Stimulated activated naive CD8-positive, alpha-beta T cell treated with anti-CD3 and anti-CD28 coated beads, Interleukin-15, Interleukin-2, amounts not matched to agents 100 U/mL and 50 U/mL, for 24 hours (primary cell): ENCODE results near the gene L3MBTL4.
"Not testable (repeated sequence)": the region's sequence is repeated elsewhere in the genome, so short reads cannot be mapped to it uniquely, and the experiment has no call there.

Experiments
- ATAC-seq: fragments of 150-1000 bp; cut with Tn5 transposase; one replicate; pipeline ENCODE4 v1.10.0; 2021
- DNase-seq: peaks from one replicate; pipeline ENCODE4 v3.0.0; 2021

Gene L3MBTL4

DNA sequence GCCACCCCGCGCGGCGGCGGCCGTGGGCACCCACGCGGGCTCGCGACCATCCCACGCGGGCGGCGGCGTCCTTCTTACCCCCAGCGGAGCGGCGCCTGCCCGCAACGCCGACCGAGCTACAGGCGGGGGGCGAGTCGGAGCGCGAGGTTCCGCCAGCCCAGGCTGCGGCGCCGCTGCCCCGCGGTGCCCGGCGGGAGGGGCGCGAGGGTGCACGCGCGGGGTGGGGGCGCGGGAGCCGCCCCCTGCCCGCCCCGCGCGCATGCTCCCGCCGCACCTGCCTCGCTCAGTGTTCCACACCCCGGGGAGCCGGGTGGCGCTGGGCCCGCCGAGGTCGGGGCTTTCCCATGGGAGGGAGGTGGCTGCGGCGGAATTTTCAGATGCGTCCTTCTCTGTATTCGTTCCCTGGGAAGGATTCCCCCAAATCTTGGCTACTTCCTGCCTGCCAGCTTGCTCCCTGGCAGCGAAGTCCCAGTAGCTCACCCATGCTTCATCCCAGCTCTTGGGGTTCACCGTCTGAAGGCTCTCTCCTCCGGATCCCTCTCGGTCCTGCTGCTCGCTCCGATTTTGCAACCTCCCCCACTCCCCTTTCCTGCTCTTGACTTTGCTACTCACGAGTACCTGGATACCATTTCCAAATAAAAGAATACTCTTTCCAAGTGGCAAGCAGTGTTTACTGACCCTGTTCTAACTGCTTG, at the start of gene L3MBTL4:
TSS of gene L3MBTL4 (minus strand) at position 189 of the 695 bp plus-strand sequence. CDS start 103,286 bp downstream, outside the sequence.
- peak; percentile 30 for DNase-seq
- peak; percentile 29 for ATAC-seq

DNA sequence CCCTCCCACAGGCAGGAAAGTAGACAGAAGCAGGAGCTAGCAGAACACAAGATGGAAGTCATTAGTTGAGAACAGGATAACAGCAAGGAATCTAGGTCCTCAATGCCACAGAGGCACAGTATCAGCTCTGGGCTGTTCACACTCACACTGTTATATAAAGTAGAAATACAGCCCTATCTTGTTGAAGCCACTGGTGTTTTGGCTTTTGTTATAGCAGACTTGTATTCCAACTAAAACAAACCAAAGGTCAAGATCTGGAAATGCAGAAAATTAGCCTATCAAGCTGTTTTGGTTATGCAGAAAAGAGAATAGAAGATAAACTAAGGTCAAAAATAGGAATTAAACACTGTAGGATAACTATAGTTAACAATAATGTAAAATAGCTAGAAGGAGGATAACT, 37.5 kb upstream of the L3MBTL4 start:
- DNase-seq (no peak), ATAC-seq (no peak)

DNA sequence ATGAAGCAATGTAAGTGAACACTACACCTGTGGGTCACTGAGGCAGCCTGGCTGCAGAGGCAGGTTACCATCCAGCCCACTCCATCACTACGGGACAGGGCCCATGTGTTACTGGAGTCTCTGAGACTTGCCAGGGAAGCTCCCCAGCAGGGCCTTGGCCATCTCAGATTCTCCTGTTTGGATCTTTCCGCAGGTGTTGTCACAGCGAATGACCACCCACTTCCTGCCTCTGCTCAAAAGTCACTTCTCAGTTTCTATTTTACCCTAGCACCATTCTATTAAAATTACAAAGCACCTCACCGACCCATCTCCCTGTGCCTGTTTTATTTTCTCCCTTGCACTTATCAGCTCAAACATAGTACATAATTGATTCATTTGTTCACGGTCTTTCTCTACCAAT, 34.5 kb upstream of the L3MBTL4 start:
- ATAC-seq (no peak), DNase-seq (no peak)

DNA sequence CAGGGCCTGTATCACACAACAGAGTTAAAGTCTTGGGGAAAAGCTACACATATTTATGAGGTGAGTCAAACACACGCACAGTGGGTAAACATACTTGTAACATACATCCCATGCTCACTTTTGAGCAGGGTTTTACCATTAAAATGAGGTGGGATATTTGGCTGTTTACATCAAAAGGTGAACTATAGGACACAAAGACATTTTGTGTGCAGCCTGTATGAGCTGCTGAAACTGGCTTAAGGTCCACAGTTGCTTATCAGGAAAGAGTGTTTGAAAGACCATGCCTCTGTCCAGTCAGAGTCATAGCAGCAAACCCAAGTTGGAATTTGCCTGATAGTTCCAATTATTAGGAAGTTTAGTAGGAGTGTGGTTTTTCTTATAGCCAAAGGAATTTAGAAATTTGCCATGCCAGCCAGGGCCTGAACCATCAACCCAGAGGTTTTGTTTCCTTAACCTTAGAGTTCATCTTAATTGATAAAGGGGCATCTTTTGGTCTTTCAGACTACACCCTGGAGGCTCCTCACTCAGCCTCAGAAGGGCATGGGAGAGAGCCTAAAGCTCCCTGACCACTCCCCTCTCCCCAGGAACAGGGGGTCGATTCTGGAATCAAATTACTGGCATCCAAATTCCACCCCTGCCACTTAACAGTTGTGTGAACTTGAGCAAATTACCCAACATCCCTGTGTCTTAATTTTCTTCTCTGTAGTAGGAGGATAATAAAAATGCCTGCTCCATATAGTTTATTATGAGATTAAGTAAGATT, 29.9 kb upstream of the L3MBTL4 start:
- DNase-seq (no peak), ATAC-seq (no peak)

DNA sequence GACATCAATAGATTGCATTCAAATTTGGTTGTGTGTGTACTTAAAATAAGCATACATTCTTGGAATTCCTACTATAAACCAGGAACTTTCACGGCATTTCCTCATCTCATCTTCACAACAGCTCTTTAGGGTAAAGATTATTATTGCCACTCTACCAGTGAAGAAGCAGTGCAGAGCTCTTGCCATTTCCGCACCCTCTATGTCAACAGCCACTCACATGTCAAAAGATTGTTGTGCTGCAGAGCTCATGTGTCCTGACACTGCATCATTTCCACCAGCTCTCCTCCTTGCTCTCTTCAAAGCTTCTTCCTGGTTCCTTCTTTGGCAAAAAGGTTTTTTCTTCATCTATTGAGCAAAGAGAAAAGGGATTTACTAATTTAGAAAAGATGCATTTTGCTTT, 26.5 kb upstream of the L3MBTL4 start:
- ATAC-seq (no peak), DNase-seq (no peak)

DNA sequence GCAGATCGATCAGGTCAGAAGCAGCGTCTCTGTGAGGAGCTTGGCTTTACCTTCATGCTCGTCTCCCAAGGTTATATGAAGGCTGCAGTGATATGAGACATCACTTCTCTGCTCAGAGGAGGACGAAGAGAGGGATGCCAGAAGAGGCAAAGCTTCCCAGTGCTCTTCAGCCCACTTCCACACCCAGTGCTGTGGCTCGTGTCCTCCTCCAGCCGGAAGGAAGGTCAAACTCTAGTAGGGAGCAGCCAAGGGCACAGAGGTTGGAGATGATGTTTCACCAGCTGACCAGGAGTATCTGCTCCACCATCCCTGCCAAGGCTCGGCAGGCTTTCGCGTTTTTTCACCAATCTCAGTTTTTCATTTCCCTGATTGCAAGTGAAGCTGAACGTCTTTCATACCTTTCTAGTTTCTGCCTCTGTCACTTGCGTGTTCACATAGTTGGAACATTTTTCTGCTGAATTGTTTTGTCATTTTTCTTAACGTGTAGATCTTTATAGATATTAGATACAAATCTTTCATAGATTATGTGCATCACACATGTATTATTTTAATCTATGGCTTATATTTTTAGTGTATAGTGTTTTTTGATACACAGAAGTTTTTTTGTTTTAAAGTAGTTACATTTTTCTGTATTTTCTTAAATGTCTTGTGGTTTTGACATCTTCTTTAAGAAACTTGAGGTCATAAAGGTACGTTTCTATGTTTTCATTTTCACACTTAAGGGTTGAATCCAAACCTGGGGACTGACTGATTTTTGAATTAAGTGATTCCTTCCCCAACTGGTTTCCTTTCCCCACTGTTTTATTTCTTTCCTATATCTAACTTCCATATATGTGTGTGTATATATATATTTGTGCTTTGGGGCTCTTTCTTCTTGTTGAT, 23.5 kb upstream of the L3MBTL4 start:
- no peak for ATAC-seq

DNA sequence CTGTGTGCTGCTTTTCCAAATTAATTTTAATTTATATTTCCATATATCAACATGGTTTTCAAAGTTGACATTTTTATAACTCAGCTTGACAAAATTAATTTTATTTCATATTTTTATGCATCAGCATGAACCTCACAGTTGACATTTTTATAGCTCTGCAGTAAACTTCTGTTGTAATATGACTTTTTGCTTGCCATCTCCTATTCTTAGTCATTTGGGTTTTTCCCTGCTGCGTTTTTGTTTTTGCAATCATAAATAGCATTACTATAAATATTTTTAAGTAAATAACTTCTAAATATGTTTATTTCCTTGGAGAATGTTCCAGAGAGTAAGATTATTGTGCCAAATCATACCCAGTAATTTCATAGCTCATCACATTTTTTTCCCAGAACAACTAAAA, 21.0 kb upstream of the L3MBTL4 start:
- no peak for DNase-seq

More for the DNA sequence above, 23.5 kb upstream of the L3MBTL4 start:
- DNase-seq: no peak

DNA sequence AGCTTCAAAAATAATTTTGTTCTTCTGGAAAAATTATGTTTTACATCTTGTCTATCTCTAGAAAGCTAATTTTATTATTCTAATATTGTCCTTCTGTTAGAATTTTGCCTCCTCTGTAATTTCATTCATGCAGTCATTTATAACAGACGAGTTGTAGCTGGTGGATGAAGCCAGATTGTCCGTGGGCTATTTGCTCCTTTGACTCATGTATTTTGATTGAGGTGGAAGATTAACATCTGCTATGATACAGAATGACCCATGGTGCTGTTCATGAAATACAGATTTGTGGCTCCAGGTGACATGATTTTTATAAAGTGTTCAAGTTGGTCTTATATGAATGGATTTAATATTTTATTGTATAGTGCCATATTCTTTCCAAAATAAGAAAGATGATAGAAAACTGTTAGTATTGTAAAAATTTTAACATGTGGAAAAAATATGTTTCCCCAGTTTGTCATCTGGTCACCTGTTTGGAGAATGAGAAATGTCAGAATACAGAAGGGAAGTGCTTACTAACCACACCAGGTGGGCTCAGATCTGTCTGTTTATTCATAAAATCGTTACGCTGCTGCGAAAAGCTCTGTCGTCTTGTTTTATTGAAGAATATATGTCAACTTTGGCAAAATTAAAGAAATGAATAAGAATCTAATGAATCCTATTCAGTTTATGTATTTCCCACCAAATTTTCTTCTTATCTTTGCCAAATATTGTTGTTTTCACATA, 20.4 kb upstream of the L3MBTL4 start:
- DNase-seq: no peak
- ATAC-seq: no peak

More for the DNA sequence above, 21.0 kb upstream of the L3MBTL4 start:
- no peak for ATAC-seq

DNA sequence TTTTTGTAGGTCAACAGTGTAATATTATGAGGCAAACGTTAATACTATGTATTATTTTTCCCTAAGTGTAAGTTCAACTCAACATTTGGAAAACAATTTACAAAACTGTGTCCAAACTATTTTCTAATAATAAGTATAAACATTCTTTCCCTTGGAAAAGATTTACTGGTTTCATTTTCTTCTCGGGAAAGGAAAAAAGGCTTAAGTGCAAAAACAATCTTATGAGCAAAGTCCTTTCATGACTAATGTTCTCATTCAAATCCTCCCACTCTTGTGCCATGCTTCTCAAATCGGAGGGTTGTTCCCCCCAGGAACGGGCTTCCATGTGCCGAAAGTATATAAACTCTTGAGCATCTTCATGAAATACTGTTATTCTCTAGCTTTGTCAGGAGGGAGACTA, 19.8 kb upstream of the L3MBTL4 start:
- ATAC-seq (no peak), DNase-seq (no peak)

DNA sequence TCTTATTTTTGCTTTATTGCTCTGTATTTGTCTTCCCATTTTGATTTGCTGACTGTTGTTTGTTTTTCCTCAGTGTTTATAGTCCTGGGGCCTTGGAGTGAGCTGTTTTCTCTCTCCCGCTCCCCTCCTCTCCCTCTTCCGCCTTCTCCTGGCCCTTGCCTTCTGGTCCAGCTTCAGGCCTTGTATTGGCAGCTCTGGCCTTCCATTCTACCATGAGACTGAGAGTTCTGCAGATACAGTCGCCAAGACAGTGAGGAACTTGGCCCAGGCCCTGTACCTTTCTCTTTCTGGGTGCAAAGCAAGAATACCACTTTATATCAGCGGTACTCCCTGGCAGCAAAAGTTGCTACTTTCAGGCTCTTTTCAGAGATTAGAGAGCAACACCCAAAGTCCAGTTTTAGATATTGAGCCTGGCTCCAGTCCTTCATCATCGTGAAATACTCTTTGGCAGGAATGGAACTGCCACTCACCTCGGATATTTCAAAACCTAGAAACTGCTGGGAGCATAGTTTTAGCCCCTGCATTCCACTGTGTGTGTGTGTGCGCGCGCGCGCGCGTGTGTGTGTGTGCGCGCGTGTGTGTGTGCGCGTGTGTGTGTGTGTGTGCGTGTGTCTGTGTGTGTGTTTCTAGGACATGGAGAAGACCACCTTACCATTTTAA, 17.1 kb upstream of the L3MBTL4 start:
- ATAC-seq: no peak
- DNase-seq: no peak

DNA sequence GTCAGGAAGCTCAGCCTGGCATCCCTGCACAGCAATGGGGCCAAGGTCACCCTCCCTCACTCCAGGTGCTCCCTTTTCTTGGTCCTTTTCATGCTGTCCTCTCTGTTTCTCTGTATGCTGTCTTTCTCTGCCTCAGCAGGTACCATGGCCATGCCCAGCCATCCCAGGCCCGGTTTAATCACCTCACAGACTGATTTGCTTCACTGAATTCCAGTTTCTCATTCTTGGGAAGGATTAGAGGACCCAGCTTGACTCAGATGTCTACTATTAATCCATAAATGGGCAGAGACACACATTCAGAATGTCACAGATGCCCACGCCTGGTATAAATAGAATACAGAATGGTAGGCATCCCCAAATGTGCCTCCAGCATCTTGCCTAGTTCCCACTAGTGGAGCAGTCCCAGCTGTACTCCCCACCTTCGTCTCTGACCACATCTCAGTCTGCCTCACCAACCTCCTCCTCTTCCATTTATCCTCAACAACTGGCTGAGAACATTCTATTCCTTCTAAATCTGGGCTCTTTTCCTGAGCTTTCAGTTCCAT, 14.2 kb upstream of the L3MBTL4 start:
- no peak for DNase-seq
- ATAC-seq: no peak

DNA sequence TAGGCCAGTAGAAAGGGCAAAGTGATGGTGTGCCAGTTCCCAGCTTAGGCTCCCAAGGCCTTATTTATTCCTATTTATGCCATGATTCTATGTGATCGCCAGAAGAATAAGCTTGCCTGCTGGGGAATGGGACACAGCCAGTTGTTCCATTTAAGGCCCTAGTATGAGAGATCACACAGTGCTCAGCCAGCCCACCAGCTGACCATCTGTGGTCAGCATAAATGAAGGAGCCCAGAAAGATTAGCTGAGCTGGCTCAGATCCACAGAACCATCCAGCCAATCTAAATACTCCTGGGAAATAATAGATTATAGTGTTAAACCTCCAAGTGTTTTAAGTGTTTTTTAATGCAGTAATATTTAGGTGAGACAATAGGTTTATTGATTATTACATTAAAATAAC, 12.6 kb upstream of the L3MBTL4 start:
- ATAC-seq: no peak
- no peak for DNase-seq

DNA sequence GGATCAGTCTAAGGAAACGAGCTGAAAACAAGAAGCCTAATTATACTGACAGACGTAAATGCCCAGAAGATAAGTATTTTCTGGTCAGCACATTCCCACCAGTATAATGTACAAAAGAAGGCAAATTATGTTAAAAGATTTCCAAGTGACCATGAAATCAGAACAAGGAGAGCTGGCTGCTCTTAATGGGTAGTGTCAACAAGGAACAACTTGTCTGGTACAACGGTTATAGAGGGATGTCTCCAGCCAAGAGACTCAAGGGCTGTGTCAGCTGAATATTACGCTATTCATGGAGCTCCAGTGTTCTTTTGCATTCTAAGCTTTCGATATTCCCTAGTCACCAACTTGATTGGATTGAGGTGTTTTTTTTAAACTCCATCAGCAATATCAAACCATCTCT, 8.6 kb upstream of the L3MBTL4 start:
- DNase-seq: no peak
- ATAC-seq: no peak

DNA sequence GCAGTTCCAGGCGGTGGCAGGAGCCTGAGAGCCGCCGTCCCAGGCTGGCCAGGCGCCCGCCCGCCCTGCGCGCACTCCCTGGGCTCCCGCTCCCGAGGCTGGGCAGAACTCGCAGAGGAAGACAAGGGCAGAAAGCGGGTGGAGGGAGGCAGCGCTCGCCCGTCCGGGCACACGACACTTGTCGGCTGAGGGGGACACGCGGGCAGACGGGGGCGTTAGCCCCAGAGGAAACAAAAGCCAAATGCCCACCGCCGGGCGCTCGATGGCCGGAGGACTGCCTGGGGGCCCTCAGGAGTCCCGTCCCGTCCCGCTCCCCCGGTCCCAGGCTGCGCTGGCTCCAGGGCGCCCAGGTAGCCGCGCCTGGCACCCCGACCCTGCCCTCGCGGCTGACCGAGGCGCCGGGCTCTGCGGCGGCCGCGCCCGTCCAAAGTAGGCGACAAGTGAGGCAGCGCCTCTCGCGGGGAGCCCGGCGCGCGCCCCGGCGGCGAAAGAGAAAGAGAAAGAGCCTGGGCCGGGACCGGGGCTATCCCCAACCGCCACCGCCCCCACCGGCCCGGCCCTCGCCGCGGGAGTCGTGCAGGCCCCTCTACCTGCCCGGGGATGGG, 491 bp downstream of the L3MBTL4 start:
- peak; percentile 84 for ATAC-seq
- DNase-seq: peak; percentile 61

DNA sequence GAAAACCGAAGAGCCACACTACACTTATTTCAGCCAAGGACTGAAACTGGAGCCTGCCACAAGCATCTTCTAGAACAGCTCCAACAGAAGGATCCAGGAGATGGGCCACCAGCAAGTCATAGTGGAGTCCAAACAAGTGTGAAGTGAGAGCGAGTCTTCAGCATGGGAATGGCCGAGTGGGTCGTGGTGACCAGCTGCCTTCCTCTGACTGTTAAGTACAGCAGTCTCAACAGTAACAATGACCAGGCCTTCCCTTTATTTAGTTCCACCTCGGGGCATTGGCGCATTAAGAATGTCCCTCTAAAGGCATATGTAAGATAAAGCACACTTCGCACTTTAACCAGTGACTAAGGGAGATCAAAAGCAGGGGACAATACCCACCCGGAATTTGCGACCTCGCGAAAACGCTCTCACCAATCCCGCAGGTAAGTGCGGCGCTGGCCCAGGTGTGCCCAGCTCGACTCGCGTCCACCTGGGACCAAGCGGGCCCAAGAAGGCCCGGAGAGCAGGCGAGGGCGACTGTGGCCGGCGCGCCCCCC, 1.1 kb downstream of the L3MBTL4 start:
- ATAC-seq: no peak
- DNase-seq: peak; percentile 4

DNA sequence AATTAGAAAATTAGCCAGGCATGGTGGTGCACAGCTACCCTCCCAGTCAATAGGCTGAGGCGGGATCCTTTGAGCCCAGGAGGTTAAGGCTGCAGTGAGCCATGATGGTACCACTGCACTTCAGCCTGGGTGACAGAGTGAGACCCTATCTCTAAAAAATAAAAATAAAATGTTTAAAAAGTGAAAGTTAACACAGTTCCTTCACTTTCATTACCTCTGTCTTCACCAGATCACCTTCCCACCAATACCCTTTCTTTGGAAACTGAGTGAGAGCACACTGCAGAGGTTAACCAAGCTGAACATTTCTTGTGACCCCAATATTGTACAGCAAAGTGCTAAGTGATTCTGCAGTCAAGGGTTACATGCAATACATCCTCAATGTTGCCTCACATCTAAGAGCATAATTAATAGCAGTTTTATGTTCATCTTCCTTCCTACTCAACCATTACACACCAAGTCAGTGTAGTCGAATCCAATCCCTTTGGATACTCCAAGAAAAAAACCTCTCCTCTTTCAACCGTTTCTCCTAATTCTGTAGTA, 1.7 kb downstream of the L3MBTL4 start:
- ATAC-seq (no peak), DNase-seq (no peak)

DNA sequence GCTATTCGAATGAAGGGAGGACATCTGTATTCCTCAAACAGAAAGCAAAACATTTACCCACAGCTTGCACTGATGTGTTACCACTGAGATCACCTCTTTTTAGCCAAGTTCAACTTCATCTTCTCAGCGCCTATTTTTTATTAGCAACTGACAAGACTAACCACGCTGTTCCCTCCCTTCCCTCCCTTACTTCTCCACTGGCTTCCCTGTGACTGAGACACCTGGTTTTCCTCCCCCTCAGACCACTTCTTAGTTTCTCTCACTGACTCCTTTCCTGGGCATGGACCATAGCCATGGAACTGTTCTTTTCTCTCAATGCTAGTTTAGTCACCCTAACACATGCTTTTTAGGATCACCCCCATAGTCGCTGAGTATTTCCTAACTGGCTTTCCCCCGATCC, 3.3 kb downstream of the L3MBTL4 start:
- no peak for ATAC-seq
- no peak for DNase-seq

DNA sequence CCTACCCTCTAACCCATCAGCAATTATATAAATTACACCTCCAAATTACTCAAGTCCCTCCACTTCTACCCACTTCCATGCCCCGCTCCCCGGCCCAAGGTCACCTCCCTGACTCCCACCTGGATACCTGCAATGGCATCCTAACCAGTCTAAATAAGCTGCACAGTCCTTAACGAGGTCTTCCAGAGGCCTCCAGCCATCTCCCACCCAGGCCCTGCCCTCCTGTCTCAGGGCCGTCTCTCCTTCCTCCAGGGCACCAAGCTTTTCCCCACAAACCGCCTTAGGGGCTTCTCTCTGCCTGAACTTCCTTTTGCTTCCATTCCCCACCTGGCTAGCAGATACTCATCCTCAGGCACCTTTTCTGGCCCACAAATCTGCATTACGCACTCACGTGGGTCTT, 4.8 kb downstream of the L3MBTL4 start:
- no peak for ATAC-seq

DNA sequence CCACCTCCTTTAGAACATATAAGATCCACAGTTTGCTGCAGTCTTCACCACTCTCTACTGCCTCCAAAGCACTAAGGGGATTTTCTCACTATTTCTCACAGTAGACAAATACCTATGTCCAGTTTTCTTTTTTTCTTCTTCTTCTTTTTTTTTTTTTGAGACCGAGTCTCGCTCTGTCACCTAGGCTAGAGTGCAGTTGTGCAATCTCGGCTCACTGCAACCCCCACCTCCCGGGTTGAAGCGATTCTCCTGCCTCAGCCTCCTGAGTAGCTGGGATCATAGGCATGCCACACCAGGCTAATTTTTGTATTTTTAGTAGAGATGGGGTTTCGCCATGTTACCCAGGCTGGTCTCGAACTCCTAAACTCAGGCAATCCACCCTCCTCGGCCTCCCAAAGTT, 6.2 kb downstream of the L3MBTL4 start:
- ATAC-seq, DNase-seq: not testable (repeated sequence)

More for the DNA sequence above, 4.8 kb downstream of the L3MBTL4 start:
- no peak for DNase-seq

DNA sequence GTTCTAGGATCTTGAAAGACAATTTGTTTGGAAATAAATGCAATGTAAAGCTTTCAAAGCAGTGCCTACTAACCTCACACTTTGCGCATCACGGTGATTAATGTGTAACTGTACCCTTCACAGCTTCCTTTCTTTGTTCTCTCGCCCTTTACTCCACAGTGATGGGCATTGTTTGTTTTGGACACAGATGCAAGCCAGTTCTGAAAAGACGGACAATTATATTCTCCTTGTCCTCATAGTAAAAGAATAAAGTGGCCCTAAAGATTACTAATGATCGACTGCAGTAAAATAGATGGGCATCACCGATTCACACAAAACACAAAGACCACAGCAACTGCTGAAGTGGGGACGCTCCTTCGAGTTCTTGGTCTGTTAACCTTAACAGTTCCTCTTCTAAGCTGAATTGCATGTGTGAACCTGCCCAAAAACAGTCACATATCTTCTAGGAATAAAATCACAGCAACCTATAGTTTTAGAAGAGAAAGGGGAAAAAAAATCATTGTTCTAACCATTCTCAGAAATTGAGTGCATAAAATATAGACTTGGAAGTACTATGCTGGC, 7.7 kb downstream of the L3MBTL4 start:
- ATAC-seq: no peak
- no peak for DNase-seq
